ENCODE data around the gene ABCC3.

- TF ChIP-seq, protein P1, sequence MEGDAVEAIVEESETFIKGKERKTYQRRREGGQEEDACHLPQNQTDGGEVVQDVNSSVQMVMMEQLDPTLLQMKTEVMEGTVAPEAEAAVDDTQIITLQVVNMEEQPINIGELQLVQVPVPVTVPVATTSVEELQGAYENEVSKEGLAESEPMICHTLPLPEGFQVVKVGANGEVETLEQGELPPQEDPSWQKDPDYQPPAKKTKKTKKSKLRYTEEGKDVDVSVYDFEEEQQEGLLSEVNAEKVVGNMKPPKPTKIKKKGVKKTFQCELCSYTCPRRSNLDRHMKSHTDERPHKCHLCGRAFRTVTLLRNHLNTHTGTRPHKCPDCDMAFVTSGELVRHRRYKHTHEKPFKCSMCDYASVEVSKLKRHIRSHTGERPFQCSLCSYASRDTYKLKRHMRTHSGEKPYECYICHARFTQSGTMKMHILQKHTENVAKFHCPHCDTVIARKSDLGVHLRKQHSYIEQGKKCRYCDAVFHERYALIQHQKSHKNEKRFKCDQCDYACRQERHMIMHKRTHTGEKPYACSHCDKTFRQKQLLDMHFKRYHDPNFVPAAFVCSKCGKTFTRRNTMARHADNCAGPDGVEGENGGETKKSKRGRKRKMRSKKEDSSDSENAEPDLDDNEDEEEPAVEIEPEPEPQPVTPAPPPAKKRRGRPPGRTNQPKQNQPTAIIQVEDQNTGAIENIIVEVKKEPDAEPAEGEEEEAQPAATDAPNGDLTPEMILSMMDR (IDR thresholded peaks at IDR 0.05), result no peak
- no peak for TF ChIP-seq POLR2A (IDR thresholded peaks at IDR 0.05)
These were observed 22.4 kb downstream of the ABCC3 start for GRCh38 chr17:50657054-50657453.
